ENCODE data around the gene ALPG.
"Not testable (repeated sequence)": the region's sequence is repeated elsewhere in the genome, so short reads cannot be mapped to it uniquely, and the experiment has no call there.

Gene ALPG

GRCh38 chr2:232440220-232441018 is 33.8 kb downstream of the ALPG start:
- DNase-seq (ENCODE audit: low spot score): peak; percentile 83

GRCh38 chr2:232441147-232441651 is 34.6 kb downstream of the ALPG start:
- no peak for DNase-seq (ENCODE audit: low spot score)

DNA sequence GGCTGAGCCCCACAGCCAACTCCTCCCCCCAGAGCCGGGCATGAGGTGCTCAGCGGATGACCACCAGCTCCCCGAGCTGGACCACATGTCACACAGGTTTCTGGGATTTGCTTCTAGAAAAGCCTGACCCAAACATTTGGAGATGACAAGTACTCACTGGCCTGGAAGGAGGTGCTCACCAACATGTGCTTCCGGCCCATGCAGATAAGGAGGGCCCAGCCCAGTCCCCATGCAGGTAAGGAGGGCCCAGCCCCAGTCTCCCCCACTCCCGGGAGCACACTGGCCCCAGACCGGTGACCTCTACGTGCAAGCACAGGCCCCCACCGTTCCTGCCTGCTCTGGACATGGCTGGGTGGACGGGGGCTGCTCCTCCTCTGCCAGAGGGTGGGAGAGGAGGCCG is 35.3 kb downstream of the ALPG start:
- DNase-seq (ENCODE audit: low spot score): not testable (repeated sequence)

DNA sequence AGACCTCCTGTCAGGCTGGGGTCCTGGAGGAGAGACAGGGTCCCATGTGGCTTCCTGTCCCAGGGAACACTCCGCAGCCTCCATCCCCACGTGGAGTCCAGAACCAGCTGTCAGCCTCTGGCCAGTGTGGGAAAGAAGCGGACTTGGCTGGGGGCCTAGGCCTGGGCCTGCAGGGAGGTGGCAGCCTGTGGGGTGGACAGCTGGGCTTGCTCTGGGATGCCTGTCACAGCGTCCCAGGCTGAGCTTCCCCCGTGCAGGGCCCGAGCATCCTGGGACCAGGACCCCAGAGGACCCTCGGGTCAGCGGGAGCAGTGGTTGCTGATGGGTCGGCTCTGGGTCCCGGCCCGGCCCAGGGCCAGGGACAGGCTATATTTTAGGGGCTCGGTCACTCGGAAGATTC is 35.8 kb downstream of the ALPG start:
- DNase-seq (ENCODE audit: low spot score): not testable (repeated sequence)

GRCh38 chr2:232443047-232443446 is 36.4 kb downstream of the ALPG start:
- DNase-seq (ENCODE audit: low spot score): not testable (repeated sequence)

GRCh38 chr2:232443669-232444408 is 37.2 kb downstream of the ALPG start:
- DNase-seq (ENCODE audit: low spot score): not testable (repeated sequence)

- peak; percentile 67 for DNase-seq (ENCODE audit: low spot score)
These were observed 37.9 kb downstream of the ALPG start for GRCh38 chr2:232444409-232445148.

- DNase-seq (ENCODE audit: low spot score): not testable (repeated sequence)
These were observed 38.7 kb downstream of the ALPG start for GRCh38 chr2:232445149-232445885.

GRCh38 chr2:232446266-232446777 is 39.7 kb downstream of the ALPG start:
- not testable (repeated sequence) for DNase-seq (ENCODE audit: low spot score)

GRCh38 chr2:232447091-232447620 is 40.5 kb downstream of the ALPG start:
- DNase-seq (ENCODE audit: low spot score): no peak

DNA sequence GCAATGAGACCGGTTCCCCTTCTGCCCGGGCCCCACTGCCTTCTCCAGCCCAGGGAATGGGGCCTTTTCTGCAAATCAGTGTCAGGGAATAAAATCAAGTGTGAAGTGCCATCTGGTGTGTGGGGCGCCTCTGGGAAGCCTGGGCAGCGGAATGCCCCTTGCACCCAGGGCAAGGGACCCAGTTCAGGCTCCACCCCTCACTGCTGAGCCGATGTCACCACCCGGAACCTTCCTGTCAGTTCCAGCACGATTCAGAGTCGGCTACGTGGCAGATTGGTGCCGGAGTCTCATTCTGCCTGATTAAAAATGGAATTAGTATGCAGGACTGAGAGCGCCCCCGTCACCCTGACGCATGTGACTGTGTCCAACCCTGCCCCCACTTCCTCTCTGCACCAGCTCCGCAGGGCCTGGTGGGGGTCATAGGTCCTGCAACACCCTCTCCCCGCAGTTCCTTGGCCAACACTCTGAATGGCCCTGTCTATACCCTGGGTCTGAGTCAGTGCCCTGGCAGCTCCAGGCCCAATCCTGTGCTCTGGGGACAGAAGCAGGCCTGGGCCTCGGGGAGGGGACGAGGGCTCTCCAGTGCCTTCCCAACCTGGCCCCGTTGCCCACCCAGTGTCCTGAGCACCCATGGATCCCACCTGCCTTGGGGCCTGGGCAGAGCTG is 41.1 kb downstream of the ALPG start:
- DNase-seq (ENCODE audit: low spot score): no peak

DNA sequence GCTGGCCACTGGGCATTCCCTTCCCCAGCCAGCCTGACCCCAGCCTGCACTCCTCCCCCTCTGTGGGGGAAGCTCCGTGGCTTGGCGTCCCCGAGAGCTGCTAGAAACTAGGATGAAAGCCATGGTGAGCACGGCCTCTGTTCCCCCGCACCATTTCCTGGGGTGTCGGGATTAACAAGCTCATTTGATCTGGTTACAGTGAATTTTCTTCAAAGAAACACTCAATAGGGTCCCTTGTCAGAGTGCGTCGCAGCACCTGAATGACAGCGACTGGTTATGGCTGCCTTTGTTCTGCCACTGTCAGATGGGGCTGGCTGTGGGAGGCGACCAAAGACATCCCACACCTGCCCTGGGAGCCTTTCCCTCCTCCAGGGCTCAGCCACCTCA is 41.7 kb downstream of the ALPG start:
- DNase-seq (ENCODE audit: low spot score): no peak

DNA sequence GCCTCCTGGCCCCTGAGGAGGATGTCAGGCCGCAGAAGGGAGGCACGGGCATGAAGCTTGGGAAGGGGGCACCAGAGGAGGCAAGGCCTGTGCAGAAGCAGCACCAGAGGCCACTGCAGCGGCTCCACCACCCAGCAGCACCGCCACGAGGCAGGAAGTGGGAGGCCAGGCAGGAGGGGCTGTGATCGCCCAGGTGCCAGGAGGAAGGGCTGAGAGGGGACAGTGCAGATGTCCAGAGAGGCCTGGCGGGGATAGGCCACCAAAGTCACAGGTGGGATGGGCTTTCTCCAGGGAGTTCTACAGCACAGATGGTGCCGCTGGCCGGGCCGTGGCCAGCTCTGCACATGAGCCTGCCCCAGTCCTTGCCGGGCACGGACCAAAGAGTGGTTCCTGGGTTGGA is 43.3 kb downstream of the ALPG start:
- DNase-seq (ENCODE audit: low spot score): no peak

DNA sequence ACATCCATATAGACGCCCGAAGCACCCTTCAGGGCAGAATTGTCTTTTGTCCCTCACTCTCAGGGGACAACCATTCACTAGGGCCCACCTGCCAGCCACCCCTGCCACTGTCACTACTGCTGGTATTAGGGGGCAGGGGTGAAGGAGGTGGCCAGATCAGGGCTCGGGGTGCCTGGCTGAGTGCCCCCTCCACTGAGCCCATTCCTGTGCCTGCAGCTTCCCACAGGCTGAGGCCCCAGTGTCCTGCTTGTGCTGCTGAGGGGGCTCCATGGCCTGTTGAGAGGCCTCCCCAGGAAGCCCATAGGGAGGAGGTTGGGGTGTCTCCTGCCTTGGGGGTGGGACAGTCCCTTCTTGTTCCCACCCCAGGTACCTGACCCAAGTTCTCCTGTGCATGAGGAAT is 45.0 kb downstream of the ALPG start:
- DNase-seq (ENCODE audit: low spot score): not testable (repeated sequence)

- DNase-seq (ENCODE audit: low spot score): no peak
These were observed 48.0 kb downstream of the ALPG start for GRCh38 chr2:232454630-232455029.

- DNase-seq (ENCODE audit: low spot score): no peak
These were observed 49.0 kb downstream of the ALPG start, which contains the start of gene ALPI for GRCh38 chr2:232455426-232456255. ALPI (plus strand) TSS chr2:232456153; CDS start chr2:232456200, 47 bp downstream.

DNA sequence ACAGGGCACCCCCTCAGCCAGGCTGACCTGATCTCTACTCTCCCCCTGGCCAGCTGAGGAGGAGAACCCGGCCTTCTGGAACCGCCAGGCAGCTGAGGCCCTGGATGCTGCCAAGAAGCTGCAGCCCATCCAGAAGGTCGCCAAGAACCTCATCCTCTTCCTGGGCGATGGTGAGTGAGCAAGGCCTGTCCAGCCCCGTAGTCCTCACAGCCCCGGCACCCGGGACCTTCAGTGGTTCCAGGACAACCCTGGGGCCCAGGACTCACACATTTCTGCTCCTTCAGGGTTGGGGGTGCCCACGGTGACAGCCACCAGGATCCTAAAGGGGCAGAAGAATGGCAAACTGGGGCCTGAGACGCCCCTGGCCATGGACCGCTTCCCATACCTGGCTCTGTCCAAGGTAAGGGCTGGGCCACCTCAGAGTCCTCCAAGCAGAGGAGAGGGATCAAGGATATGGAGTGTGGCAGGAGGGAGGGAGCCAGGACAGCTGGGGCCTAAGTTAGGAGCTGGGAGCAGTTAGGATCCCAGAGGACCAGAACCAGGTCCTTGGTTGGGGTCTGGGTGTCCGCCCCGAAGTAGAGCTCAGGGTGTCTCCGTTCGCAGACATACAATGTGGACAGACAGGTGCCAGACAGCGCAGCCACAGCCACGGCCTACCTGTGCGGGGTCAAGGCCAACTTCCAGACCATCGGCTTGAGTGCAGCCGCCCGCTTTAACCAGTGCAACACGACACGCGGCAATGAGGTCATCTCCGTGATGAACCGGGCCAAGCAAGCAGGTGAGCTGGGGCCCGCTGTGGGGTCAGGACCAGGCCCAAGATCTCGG is 49.9 kb downstream of the ALPG start:
- no peak for DNase-seq (ENCODE audit: low spot score)

DNA sequence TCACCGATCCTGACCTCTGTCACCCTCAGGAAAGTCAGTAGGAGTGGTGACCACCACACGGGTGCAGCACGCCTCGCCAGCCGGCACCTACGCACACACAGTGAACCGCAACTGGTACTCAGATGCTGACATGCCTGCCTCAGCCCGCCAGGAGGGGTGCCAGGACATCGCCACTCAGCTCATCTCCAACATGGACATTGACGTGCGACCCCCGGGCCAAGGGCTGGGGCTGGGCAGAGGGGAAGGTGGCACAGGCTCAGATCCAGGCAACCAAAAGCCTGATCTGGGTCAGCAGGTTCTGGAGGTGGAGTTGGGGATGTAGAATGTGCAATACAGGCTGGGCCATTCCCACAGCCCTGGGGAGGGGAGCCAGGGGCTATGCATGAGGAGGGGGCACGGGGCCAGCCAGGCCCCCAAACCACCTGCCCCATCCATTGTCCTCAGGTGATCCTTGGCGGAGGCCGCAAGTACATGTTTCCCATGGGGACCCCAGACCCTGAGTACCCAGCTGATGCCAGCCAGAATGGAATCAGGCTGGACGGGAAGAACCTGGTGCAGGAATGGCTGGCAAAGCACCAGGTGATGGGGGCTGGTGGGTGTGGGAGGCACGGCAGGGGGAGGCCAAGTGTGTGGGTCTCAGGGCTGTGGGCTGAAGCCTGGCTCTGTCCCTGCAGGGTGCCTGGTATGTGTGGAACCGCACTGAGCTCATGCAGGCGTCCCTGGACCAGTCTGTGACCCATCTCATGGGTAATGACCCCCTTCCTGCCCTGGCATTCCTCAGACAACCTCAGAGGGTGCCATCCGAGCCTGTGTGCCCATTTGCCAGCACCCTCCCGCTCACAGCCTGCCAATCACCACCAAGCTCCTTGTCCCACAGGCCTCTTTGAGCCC is 50.7 kb downstream of the ALPG start:
- DNase-seq (ENCODE audit: low spot score): no peak

All from germinal center (tissue), 1 donor.